ENCODE results near the gene C1orf53.

- TF ChIP-seq, protein P1, sequence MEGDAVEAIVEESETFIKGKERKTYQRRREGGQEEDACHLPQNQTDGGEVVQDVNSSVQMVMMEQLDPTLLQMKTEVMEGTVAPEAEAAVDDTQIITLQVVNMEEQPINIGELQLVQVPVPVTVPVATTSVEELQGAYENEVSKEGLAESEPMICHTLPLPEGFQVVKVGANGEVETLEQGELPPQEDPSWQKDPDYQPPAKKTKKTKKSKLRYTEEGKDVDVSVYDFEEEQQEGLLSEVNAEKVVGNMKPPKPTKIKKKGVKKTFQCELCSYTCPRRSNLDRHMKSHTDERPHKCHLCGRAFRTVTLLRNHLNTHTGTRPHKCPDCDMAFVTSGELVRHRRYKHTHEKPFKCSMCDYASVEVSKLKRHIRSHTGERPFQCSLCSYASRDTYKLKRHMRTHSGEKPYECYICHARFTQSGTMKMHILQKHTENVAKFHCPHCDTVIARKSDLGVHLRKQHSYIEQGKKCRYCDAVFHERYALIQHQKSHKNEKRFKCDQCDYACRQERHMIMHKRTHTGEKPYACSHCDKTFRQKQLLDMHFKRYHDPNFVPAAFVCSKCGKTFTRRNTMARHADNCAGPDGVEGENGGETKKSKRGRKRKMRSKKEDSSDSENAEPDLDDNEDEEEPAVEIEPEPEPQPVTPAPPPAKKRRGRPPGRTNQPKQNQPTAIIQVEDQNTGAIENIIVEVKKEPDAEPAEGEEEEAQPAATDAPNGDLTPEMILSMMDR (conservative IDR thresholded peaks at IDR 0.05), result no peak
- no peak for TF ChIP-seq EZH2 (IDR thresholded peaks at IDR 0.05; ENCODE audit: low read depth)
Observed at GRCh38 chr1:197908716-197909220, 6.3 kb downstream of the C1orf53 start.
